Measurements from ENCODE around the gene CLSTN1. TPM values are rescaled to one million over a fixed set of nuclear protein-coding genes. Genes with fewer than 3 reads are reported as not detected.
"Not testable (repeated sequence)": the region's sequence is repeated elsewhere in the genome, so short reads cannot be mapped to it uniquely, and the experiment has no call there.

The CLSTN1 gene
- total RNA-seq, 3 donors from 2014 or later: 34.4 to 38.5 (median 34.6) TPM

GRCh38 chr1:9723068-9723805, 100.5 kb downstream of the CLSTN1 start:
- H3K27me3 Mint-ChIP-seq (ENCODE audit: low read depth): no peaks in the 10 kb centered on the region
- DNase-seq: no peak
- H3K4me1 Mint-ChIP-seq (ENCODE audit: low read depth): peaks cover 59% of the 10 kb centered on the region
- H3K9me3 Mint-ChIP-seq: no peaks in the 10 kb centered on the region
- H3K4me3 Mint-ChIP-seq: no peak overlapping the region
- peaks cover 31% of the 10 kb centered on the region for H3K36me3 Mint-ChIP-seq (ENCODE audit: insufficient read depth)
- no peak for ATAC-seq

- no peaks in the 10 kb centered on the region for H3K9me3 Mint-ChIP-seq
- H3K4me1 Mint-ChIP-seq (ENCODE audit: low read depth): peaks cover 59% of the 10 kb centered on the region
- no peak overlapping the region for H3K4me3 Mint-ChIP-seq
Observed at GRCh38 chr1:9722378-9722749, 101.4 kb downstream of the CLSTN1 start.

DNA sequence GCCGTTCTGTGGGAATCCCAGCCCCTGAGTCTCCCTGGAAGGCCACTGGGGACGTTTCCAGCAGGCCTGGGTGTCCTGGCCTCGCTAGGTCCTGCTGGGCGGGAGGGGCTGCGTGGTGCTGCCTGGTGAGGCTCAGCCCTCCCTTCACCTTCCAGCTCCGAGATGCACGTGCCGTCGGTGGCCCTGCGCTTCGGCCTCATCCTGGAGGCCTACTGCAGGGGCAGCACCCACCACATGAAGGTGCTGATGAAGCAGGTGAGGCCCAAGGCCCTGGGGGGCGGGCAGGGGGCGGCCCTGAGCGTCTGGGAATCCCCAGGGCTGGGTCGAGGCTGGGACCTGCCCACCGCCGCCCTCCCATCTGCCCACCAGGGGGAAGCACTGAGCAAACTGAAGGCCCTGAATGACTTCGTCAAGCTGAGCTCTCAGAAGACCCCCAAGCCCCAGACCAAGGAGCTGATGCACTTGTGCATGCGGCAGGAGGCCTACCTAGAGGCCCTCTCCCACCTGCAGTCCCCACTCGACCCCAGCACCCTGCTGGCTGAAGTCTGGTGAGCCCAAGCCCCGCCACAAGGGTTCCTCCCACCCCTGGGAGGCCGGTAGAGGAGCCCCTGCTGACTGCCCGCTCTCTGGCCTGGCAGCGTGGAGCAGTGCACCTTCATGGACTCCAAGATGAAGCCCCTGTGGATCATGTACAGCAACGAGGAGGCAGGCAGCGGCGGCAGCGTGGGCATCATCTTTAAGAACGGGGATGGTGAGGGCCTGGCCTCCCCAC, 102.0 kb downstream of the CLSTN1 start:
- H3K36me3 Mint-ChIP-seq (ENCODE audit: insufficient read depth): peaks cover 33% of the 10 kb centered on the region
- ATAC-seq: peak; percentile 48 to 51
- no peaks in the 10 kb centered on the region for H3K27me3 Mint-ChIP-seq (ENCODE audit: low read depth)
- no peak overlapping the region for H3K4me3 Mint-ChIP-seq
- peaks cover 58% of the 10 kb centered on the region for H3K4me1 Mint-ChIP-seq (ENCODE audit: low read depth)
- H3K9me3 Mint-ChIP-seq: no peaks in the 10 kb centered on the region
- DNase-seq: peak; percentile 83

More at GRCh38 chr1:9722378-9722749, 101.4 kb downstream of the CLSTN1 start:
- Mint-ChIP-seq H3K27me3 (ENCODE audit: low read depth) (no peaks in the 10 kb centered on the region), H3K36me3 (ENCODE audit: insufficient read depth) (peaks cover 32% of the 10 kb centered on the region)
- DNase-seq (no peak), ATAC-seq (no peak)

DNA sequence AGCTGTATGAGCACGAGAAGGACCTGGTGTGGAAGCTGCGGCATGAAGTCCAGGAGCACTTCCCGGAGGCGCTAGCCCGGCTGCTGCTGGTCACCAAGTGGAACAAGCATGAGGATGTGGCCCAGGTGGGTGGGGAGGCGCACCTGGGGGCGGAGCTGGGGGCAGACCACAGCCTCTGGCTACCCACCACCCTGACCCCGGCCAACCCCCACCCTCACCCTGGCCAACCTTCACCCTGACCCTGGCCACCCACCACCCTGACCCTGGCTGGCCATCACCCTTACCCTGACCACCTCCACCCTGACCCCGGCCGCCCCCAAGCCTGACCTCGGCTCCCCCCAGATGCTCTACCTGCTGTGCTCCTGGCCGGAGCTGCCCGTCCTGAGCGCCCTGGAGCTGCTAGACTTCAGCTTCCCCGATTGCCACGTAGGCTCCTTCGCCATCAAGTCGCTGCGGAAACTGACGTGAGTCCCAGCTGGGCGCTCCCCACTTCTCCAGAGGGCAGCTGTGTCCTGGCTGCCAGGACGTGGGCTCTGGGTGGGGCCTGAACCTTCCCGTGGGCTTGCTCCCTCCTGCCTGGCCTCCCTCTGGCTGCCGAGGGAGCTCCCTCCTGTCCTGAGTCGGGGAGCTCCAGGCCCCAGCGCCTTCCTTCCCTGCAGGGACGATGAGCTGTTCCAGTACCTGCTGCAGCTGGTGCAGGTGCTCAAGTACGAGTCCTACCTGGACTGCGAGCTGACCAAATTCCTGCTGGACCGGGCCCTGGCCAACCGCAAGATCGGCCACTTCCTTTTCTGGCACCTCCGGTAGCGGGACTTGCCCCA, 102.8 kb downstream of the CLSTN1 start:
- peaks cover 30% of the 10 kb centered on the region for H3K36me3 Mint-ChIP-seq (ENCODE audit: insufficient read depth)
- no peak overlapping the region for H3K4me3 Mint-ChIP-seq
- no peaks in the 10 kb centered on the region for H3K9me3 Mint-ChIP-seq
- no peak for ATAC-seq
- no peak for DNase-seq
- no peaks in the 10 kb centered on the region for H3K27me3 Mint-ChIP-seq (ENCODE audit: low read depth)
- peaks cover 64% of the 10 kb centered on the region for H3K4me1 Mint-ChIP-seq (ENCODE audit: low read depth)

DNA sequence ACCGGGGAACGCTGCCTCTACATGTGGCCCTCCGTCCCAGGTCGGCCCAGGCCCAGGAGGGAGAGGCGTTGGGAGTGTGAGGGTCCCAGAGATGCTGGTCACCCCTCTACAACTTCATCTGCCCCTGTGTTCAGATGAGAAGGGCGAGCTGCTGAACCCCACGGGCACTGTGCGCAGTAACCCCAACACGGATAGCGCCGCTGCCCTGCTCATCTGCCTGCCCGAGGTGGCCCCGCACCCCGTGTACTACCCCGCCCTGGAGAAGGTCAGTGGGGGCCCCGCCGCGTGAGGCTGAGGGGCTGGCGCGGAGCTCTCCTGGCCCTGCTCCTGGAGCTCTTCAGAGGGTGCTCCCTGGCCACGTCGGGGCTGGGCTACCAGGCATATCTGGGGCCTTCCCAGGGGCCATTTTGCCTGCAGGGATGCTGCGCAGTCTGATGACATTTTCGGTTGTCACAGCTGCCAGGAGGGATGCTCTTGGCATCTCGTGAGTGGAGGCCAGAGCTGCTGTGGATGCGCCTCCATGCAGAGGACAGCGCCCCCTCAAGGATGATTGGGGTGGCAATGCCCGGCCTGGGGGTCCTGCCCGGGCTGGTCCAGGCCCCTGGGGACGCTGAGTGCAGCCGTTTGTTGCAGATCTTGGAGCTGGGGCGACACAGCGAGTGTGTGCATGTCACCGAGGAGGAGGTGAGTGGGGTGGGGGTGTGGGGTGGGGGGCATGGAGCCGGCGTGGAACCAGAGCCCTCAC, 103.6 kb downstream of the CLSTN1 start:
- no peaks in the 10 kb centered on the region for H3K9me3 Mint-ChIP-seq
- no peak for ATAC-seq
- H3K27me3 Mint-ChIP-seq (ENCODE audit: low read depth): no peaks in the 10 kb centered on the region
- H3K4me3 Mint-ChIP-seq: no peak overlapping the region
- DNase-seq: no peak
- peaks cover 67% of the 10 kb centered on the region for H3K4me1 Mint-ChIP-seq (ENCODE audit: low read depth)
- peaks cover 30% of the 10 kb centered on the region for H3K36me3 Mint-ChIP-seq (ENCODE audit: insufficient read depth)

- ATAC-seq (no peak), DNase-seq (no peak)
- H3K27me3 Mint-ChIP-seq (ENCODE audit: low read depth): no peaks in the 10 kb centered on the region
- H3K4me1 Mint-ChIP-seq (ENCODE audit: low read depth): peaks cover 66% of the 10 kb centered on the region
- peaks cover 20% of the 10 kb centered on the region for H3K36me3 Mint-ChIP-seq (ENCODE audit: insufficient read depth)
- H3K4me3 Mint-ChIP-seq: peak overlapping the region; percentile 85
- H3K9me3 Mint-ChIP-seq: no peaks in the 10 kb centered on the region
Observed at GRCh38 chr1:9718006-9718680, 105.6 kb downstream of the CLSTN1 start.

- peak; percentile 72 for DNase-seq
- peak; percentile 69 to 75 for ATAC-seq
- Mint-ChIP-seq H3K4me1 (ENCODE audit: low read depth) (peaks cover 72% of the 10 kb centered on the region), H3K4me3 (peak overlapping the region; percentile 85), H3K36me3 (ENCODE audit: insufficient read depth) (peaks cover 15% of the 10 kb centered on the region), H3K9me3 (no peaks in the 10 kb centered on the region), H3K27me3 (ENCODE audit: low read depth) (no peaks in the 10 kb centered on the region)
Observed at GRCh38 chr1:9717193-9718005, 106.4 kb downstream of the CLSTN1 start.

DNA sequence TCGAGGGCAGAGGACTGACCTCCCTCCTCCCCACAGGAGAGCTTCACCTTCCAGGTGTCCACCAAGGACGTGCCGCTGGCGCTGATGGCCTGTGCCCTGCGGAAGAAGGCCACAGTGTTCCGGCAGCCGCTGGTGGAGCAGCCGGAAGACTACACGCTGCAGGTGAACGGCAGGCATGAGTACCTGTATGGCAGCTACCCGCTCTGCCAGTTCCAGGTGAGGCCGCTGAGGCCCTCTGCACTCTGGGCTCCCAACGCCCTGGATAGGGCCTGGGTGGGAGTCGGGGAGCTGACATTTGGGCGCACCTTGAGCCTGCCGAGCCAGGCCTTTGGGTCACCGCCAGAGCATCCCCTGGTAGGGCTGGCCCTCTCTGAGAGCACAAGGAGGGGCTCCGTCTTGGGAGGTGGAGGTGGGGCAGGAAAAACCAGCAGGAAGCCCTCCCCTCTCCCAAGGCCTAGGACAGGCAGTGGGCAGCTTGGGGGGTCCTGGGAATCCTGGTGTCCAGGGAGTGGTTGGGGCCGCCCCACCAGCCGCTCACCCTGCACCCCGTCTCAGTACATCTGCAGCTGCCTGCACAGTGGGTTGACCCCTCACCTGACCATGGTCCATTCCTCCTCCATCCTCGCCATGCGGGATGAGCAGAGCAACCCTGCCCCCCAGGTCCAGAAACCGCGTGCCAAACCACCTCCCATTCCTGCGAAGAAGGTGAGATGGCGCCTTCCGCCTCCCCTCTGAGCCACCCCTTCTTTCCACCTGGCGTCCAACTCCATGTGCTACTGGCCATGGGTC, 107.2 kb downstream of the CLSTN1 start:
- peak in 1 of 2 donors; percentile 0 for ATAC-seq
- Mint-ChIP-seq H3K9me3 (no peaks in the 10 kb centered on the region), H3K36me3 (ENCODE audit: insufficient read depth) (peaks cover 17% of the 10 kb centered on the region), H3K4me3 (peak overlapping the region; percentile 85), H3K27me3 (ENCODE audit: low read depth) (no peaks in the 10 kb centered on the region), H3K4me1 (ENCODE audit: low read depth) (peaks cover 76% of the 10 kb centered on the region)
- DNase-seq: no peak

DNA sequence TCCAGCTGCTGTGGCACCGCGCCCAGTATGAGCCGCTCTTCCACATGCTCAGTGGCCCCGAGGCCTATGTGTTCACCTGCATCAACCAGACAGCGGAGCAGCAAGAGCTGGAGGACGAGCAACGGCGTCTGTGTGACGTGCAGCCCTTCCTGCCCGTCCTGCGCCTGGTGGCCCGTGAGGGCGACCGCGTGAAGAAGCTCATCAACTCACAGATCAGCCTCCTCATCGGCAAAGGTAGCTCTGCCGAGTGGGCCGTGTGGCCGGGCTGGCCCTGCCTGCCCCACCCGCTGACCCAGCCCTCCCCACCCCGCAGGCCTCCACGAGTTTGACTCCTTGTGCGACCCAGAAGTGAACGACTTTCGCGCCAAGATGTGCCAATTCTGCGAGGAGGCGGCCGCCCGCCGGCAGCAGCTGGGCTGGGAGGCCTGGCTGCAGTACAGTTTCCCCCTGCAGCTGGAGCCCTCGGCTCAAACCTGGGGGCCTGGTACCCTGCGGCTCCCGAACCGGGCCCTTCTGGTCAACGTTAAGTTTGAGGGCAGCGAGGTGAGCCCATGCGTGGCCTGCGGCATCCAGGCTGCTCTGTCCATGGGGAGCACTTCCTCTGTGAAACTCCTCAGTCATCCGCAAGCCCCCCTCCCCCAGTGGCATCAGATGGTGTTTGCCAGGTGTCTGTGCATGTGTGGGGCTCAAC, 108.1 kb downstream of the CLSTN1 start:
- peak; percentile 14 to 16 for ATAC-seq
- no peaks in the 10 kb centered on the region for H3K27me3 Mint-ChIP-seq (ENCODE audit: low read depth)
- H3K4me1 Mint-ChIP-seq (ENCODE audit: low read depth): peaks cover 74% of the 10 kb centered on the region
- H3K36me3 Mint-ChIP-seq (ENCODE audit: insufficient read depth): peaks cover 22% of the 10 kb centered on the region
- DNase-seq: peak; percentile 39
- no peaks in the 10 kb centered on the region for H3K9me3 Mint-ChIP-seq
- H3K4me3 Mint-ChIP-seq: peak overlapping the region; percentile 85

GRCh38 chr1:9714257-9714718, 109.5 kb downstream of the CLSTN1 start:
- no peaks in the 10 kb centered on the region for H3K9me3 Mint-ChIP-seq
- H3K36me3 Mint-ChIP-seq (ENCODE audit: insufficient read depth): peaks cover 28% of the 10 kb centered on the region
- H3K27me3 Mint-ChIP-seq (ENCODE audit: low read depth): no peaks in the 10 kb centered on the region
- H3K4me3 Mint-ChIP-seq: peak overlapping the region; percentile 13
- DNase-seq: no peak
- peaks cover 66% of the 10 kb centered on the region for H3K4me1 Mint-ChIP-seq (ENCODE audit: low read depth)
- ATAC-seq: peak in 1 of 2 donors; percentile 15

- DNase-seq; H3K4me3 Mint-ChIP-seq; H3K27me3 Mint-ChIP-seq (ENCODE audit: low read depth); ATAC-seq; H3K9me3 Mint-ChIP-seq: not testable (repeated sequence)
- Mint-ChIP-seq H3K4me1 (ENCODE audit: low read depth) (peaks cover 53% of the 10 kb centered on the region), H3K36me3 (ENCODE audit: insufficient read depth) (peaks cover 25% of the 10 kb centered on the region)
Observed at GRCh38 chr1:9712767-9713166, 111.0 kb downstream of the CLSTN1 start.

Data from activated T-cell treated with anti-CD3 and anti-CD28 coated beads, Interleukin-2, amount 50 U/mL, for 4 hours (primary cell).